Thyroid gland (tissue), 4 donors: ENCODE measurements around the gene MPL. TPM values are rescaled to one million over a fixed set of nuclear protein-coding genes. Genes with fewer than 3 reads are reported as not detected.
A peak's percentile ranks its signal among the peaks of the same experiment; 100 is the strongest.

ENCODE experiments used
- DNase-seq, 2 donors: peaks; one replicate each; pipeline ENCODE4 v3.0.0-alpha.2; 2019
- H3K27ac ChIP-seq, 3 donors: fragments of 200-600 bp; sonication (generic); 1 replicate in 2 of 3; 2 replicates in 1 of 3; pipeline ENCODE4 v1.5.1; 2016 to 2019; ENCODE audit warnings: mild to moderate bottlenecking in 1 of 3, moderate library complexity in 1 of 3
- H3K27me3 ChIP-seq: fragments of 200-600 bp; sonication (generic); one replicate; pipeline ENCODE4 v1.5.1; 2019
- H3K36me3 ChIP-seq, 2 donors: fragments of 200-600 bp; sonication (generic); one replicate each; pipeline ENCODE4 v1.5.1; 2016 to 2019
- H3K4me1 ChIP-seq, 2 donors: fragments of 200-600 bp; sonication (generic); one replicate each; pipeline ENCODE4 v1.5.1; 2017 to 2019
- H3K4me3 ChIP-seq, 3 donors: fragments of 200-600 bp; sonication (generic); replicated peaks in 1 of 3; 1 replicate in 2 of 3; 2 replicates in 1 of 3; pipeline ENCODE4 v1.5.1; 2016; ENCODE audit warnings: mild to moderate bottlenecking in 1 of 3
- H3K9me3 ChIP-seq: fragments of 200-600 bp; sonication (generic); one replicate; pipeline ENCODE4 v1.5.1; 2017
- POLR2A ChIP-seq, 2 donors: fragments of 450-650 bp; IDR thresholded peaks; one replicate each; pipeline ENCODE4 v1.6.1; 2017; ENCODE audit warnings: antibody characterized with exemption in 2 of 2, mild to moderate bottlenecking in 2 of 2, moderate library complexity in 1 of 2
- WGBS, 2 donors: methylation state at CpG; one replicate each; pipeline ENCODE4 v1.1.5; 2017; 5-methylcytosine and 5-hydroxymethylcytosine counted together
- intact Hi-C: fragments of 100-400 bp; cut with DNase I; formaldehyde crosslinking; loops from one replicate; pipeline ENCODE4 v1.15.1; 2023
- total RNA-seq, 4 donors: library from RNA; depleted of rRNA; stranded (reverse); fragments of >200 nt; gene quantifications; one replicate each; pipeline ENCODE4 v1.2.3, GENCODE V29; 2016
- TF ChIP-seq, protein P1 (sequence below), 6 experiments: fragments of 200-600 bp in 3 of 6; fragments of 450-650 bp in 3 of 6; sonication (generic) in 3 of 6; IDR thresholded peaks; one replicate each; pipeline ENCODE4 v1.5.1; 2016 to 2019; ENCODE audit warnings: antibody characterized with exemption in 6 of 6, mild to moderate bottlenecking in 2 of 6, inconsistent platforms in 1 of 6, moderate library complexity in 1 of 6

MPL gene
- total RNA-seq, 4 donors from 2014 or later = 0.22 to 0.29 TPM; not detected in 2

DNA sequence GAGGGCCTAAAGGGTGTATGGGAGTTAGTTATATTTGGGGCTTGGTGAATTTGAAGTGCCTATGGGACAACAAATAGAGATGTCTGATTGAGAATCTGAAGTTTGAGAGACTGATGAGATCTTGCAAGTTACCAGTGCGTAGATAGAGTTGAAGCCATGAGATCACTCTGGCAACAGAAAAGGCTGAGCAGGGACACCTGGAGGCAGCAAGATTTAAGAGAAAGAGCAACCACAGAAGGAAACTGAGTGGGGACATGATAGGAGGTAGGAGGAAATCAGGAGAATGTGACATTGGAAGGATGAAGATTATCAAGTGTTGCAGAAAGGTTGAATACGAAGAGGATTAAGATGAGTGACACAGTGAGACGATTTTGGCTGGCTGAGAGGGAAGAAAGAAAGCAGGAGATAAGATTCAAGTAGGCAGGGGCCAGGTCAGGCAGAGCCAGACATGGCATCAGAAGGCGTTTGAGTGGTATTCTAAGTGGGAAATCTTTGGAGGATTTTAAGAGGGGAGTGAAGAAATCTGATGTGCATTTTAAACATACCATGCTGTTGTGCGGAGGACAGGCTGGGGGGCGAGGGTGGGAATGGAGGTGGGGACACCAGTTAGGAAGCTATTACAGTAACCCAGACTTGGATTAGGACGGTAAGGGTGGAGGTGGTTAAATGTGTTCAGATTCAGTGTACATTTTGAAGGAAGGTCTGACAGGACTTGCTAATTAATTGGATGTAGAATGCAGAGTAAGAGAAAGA lies 3.0 kb upstream of the MPL start:
- 79 to 80% methylated on average over 7 of the region's 7 CpGs for WGBS, 2 donors
- no peaks in the 10 kb centered on the region for H3K36me3 ChIP-seq

DNA sequence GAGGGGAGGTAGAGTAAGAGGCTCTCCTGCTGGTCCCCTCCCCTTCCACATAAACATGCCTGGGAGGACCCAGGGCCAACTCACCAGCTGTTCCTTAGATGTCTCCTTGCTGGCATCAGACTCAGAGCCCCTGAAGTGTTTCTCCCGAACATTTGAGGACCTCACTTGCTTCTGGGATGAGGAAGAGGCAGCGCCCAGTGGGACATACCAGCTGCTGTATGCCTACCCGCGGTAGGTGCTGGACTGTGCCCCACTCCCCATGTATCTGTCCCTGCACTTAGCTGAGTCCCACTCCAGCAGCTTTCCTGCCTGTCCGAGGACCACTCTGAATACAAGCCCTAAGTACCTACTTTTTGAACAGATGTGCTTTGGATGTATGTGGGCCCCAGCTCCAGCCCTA lies 383 bp downstream of the MPL start:
- no peak for DNase-seq
- intact Hi-C loops = no loop called here
- H3K4me1 ChIP-seq = peaks cover 4 to 5% of the 10 kb centered on the region in 2 donors
- no peaks in the 10 kb centered on the region for H3K9me3 ChIP-seq
- TF ChIP-seq POLR2A (IDR thresholded peaks at IDR 0.05) = no peak
- TF ChIP-seq, protein P1, sequence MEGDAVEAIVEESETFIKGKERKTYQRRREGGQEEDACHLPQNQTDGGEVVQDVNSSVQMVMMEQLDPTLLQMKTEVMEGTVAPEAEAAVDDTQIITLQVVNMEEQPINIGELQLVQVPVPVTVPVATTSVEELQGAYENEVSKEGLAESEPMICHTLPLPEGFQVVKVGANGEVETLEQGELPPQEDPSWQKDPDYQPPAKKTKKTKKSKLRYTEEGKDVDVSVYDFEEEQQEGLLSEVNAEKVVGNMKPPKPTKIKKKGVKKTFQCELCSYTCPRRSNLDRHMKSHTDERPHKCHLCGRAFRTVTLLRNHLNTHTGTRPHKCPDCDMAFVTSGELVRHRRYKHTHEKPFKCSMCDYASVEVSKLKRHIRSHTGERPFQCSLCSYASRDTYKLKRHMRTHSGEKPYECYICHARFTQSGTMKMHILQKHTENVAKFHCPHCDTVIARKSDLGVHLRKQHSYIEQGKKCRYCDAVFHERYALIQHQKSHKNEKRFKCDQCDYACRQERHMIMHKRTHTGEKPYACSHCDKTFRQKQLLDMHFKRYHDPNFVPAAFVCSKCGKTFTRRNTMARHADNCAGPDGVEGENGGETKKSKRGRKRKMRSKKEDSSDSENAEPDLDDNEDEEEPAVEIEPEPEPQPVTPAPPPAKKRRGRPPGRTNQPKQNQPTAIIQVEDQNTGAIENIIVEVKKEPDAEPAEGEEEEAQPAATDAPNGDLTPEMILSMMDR (IDR thresholded peaks at IDR 0.05) = no peak
- no peak overlapping the region for H3K4me3 ChIP-seq
- H3K27ac ChIP-seq = no peak overlapping the region
- WGBS, 2 donors = 87 to 93% methylated on average over 4 to 5 of the region's 5 CpGs
- H3K27me3 ChIP-seq = no peaks in the 10 kb centered on the region
- no peaks in the 10 kb centered on the region for H3K36me3 ChIP-seq

More for the DNA sequence above, 3.0 kb upstream of the MPL start:
- Histone ChIP-seq H3K27me3 (no peaks in the 10 kb centered on the region), H3K4me1 (peaks cover 9 to 18% of the 10 kb centered on the region in 2 donors), H3K27ac (no peak overlapping the region), H3K9me3 (no peaks in the 10 kb centered on the region), H3K4me3 (no peak overlapping the region)
- TF ChIP-seq, protein P1 (IDR thresholded peaks at IDR 0.05) = peak in 3 of 6 experiments; percentile 6 to 24 (median 13)
- no peak for TF ChIP-seq POLR2A (IDR thresholded peaks at IDR 0.05)
- intact Hi-C loops = no loop called here
- no peak for DNase-seq

DNA sequence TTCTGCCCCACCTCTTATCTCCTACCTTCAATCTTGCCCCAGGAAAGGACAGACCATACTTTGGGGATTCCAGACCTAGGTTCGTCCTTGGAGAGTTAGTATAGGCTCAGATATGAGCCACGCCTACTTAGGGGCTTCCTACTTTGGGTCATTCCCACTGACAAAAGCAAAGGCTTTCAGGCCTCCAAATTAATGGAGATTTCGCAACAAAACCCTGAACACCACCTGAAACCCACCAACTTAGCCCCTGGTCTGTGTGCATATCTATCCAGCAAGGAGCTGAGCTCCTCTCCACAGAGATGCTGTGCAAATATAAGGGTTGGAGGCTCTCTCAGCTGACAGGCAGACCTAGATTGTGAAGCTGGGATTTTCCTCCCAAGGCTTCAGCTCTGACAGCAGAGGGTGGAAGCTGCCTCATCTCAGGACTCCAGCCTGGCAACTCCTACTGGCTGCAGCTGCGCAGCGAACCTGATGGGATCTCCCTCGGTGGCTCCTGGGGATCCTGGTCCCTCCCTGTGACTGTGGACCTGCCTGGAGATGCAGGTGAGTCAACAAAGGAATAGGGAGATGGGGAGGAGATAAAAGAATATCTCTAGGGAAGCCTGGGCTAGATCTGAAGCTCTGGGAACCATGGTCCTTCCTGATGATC lies 2.1 kb downstream of the MPL start:
- no peak overlapping the region for H3K27ac ChIP-seq
- intact Hi-C loops = no loop called here
- no peak overlapping the region for H3K4me3 ChIP-seq
- no peaks in the 10 kb centered on the region for H3K9me3 ChIP-seq
- no peak for DNase-seq
- H3K4me1 ChIP-seq = peaks cover 4 to 5% of the 10 kb centered on the region in 2 donors
- no peak for TF ChIP-seq POLR2A (IDR thresholded peaks at IDR 0.05)
- TF ChIP-seq, protein P1 (IDR thresholded peaks at IDR 0.05) = no peak
- H3K27me3 ChIP-seq = no peaks in the 10 kb centered on the region
- WGBS, 2 donors = 86 to 90% methylated on average over 6 of the region's 6 CpGs
- H3K36me3 ChIP-seq = no peaks in the 10 kb centered on the region

DNA sequence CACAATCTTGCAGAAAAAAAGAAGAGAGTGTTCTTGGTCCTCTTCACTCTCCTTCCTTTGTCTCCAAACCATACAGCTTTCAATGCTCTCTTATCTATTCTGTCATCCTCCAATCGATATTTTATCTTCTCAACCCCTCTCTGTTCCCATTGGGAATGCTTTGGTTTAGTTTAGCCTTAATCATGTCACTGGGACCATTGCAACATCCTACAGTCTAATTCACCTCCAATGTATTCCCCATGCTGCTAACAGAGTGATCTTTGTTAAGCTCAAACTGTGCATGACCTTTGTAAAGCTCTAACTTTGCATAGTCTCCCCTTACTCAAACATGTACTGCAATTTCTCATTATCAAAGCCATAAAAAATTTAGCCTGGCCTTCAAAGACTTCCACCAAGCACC lies 2.9 kb downstream of the MPL start:
- Histone ChIP-seq H3K27ac (no peak overlapping the region), H3K4me3 (no peak overlapping the region), H3K4me1 (peaks cover 4 to 5% of the 10 kb centered on the region in 2 donors), H3K27me3 (no peaks in the 10 kb centered on the region), H3K36me3 (no peaks in the 10 kb centered on the region), H3K9me3 (no peaks in the 10 kb centered on the region)
- 79 to 92% methylated on average over 1 of the region's 1 CpG for WGBS, 2 donors
- intact Hi-C loops = no loop called here
- DNase-seq = no peak
- TF ChIP-seq, protein P1 (IDR thresholded peaks at IDR 0.05) = no peak
- TF ChIP-seq POLR2A (IDR thresholded peaks at IDR 0.05) = no peak

DNA sequence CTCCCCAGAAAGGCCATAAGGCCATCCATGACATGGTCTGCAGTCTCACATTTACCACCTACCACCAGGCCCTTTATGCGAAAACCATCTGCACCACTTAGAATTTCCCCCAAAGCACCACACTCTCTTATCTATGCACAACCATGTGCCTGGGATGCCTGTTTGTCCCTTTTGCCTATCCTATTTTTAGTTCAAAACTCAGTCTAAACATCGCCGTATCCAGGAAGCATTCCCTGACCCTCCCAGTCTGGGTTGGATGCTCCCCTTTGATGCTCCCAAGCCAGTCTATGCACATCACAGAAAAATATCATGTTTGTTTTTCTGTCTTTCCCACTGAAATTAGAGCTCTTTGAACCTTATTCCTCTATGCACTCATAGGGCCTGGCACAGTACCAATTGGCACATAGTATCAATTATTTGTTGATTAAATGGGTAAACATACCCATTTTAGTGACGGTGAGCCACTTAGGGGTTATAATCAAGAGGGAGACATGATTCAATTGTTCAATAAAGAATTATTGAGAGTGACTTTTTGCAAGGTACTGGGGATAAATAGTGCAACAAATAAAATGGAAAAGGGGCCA lies 6.7 kb downstream of the MPL start:
- H3K9me3 ChIP-seq = no peaks in the 10 kb centered on the region
- peaks cover 6 to 9% of the 10 kb centered on the region in 2 donors for H3K4me1 ChIP-seq
- TF ChIP-seq, protein P1 (IDR thresholded peaks at IDR 0.05) = no peak
- TF ChIP-seq POLR2A (IDR thresholded peaks at IDR 0.05) = no peak
- 76 to 78% methylated on average over 4 of the region's 4 CpGs for WGBS, 2 donors
- H3K27ac ChIP-seq = no peak overlapping the region
- H3K4me3 ChIP-seq = no peak overlapping the region
- no peaks in the 10 kb centered on the region for H3K36me3 ChIP-seq
- intact Hi-C loops = no loop called here
- H3K27me3 ChIP-seq = no peaks in the 10 kb centered on the region
- DNase-seq = no peak
